Activated gamma-delta T cell treated with anti-CD3 and anti-CD28 coated beads, Interleukin-2, amount 50 U/mL, for 16 hours (primary cell): ENCODE measurements around the gene MATN1.
"Not testable (repeated sequence)": the region's sequence is repeated elsewhere in the genome, so short reads cannot be mapped to it uniquely, and the experiment has no call there.

Experiments used
- DNase-seq: peaks from one replicate; pipeline ENCODE4 v3.0.0-alpha.2; 2020; ENCODE audit warnings: low read depth

MATN1 gene

GRCh38 chr1:30696831-30697230, 26.6 kb downstream of the MATN1 start:
- no peak for DNase-seq

GRCh38 chr1:30695439-30695841, 27.9 kb downstream of the MATN1 start:
- DNase-seq: no peak

DNA sequence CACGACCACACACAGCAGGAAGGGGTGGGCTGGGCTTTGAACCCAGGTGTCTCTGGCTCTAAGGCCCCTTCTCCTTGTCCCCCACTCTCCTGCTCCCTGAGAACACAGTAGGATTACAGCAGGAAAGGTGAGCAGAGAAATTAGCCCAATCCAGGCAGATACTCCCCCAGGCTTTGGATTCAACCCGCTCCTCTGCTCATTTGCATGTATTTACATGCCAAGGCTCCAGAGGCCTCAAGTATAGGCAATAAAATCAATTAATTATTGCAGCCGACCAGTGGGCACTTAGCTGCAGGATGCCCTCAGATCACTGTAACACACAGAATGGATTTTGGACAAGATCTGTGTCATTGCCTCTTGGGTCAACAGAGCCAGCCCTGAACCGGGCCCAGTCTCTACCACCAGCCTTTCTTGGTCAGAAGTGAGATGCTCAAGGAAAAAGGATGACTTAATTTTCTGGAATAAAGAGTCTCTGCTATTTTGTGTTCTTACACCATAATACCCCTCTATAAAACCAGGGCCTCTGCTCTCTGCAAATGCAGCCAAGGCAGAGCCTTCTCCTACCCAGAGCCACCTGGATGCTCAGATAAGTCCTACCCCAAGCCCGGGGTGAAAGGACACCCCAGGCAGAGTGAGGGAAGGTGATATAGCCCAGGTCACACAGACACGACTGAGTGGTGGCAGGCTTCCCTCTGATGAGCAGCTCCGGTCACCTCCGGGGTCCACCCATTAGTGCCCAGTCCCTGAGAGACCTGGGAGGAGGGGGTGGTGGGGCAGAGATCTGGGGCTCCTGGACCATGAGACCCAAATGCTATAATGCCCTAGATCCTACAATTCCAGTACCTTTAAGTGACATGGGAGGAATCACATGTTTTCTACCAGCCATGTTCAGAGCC, 28.9 kb downstream of the MATN1 start:
- DNase-seq: no peak

DNA sequence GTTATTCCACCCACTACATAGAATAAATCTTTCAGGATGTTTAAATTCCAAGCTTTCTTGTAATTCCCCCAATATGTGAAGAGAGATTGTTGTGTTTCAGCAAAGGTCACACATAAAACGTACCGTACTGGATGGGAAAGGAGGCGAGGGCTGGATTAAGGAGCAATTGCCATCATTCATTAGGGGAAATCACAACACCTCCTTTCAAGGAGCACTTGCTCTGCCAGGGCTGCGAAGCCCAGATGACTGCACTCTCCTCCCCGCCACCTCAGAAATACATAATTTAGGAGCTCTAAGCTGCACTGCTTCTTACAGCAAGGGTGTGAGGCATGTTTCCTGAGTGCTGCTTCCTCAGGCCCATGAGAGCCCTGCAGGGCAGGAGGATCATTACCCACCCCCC, 29.6 kb downstream of the MATN1 start:
- DNase-seq: no peak

- DNase-seq: no peak
Observed at GRCh38 chr1:30693366-30693765, 30.0 kb downstream of the MATN1 start.

DNA sequence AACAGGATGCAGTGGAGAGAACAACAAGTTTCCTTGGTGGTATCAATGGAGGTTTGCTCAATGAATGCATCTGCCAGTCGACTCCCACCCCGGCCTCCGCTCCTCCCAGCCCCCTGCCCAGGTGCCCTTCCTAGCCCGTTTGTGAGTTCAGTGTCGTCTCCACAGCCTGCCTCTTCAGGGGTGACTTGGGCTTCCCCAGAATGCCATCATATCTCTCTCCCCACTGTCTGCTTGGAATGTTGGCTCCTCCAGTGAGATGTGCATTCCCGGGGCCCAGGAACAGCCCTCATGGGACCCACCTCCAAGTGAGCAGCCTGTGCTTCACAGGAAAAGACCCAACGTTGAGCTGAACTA, 30.5 kb downstream of the MATN1 start:
- no peak for DNase-seq

- DNase-seq: no peak
Observed at GRCh38 chr1:30692201-30692947, 31.0 kb downstream of the MATN1 start.

GRCh38 chr1:30691480-30691879, 31.9 kb downstream of the MATN1 start:
- no peak for DNase-seq

DNA sequence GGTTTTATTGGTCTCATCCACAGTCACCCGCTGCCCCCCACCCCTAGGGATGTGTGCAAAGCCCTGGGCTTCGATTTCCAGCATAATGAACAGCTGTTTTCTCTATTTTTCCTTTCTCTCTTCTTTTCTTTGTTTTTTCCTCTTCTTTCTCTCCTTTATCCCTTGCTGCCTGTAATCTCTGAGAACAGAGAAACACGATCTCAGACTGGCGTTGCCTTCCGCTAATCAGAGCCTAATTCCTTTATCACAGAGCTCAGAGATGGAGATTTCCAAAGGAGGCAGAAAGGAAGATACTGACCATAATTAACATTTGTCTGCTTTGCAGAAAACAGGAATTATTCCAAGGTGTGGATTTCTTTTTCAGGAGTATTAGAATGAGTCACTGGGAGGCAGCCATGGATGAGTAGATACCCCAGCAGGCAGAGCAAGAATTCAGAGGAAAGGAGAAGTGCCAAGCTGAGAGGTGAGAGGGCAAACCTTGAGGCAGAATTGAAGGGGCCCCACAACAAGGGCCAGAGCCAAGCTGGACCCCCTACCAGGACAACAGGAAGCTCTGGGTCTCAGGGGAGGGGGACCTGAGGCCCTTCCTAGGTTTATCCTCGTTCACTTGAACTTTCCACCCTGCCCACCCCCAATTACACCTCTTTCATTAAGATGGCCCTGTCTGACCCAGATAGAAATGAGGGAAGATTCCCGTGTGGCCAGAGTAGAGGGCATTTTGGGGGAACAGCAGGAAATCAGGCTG, 33.3 kb downstream of the MATN1 start:
- DNase-seq: no peak

- no peak for DNase-seq
Observed at GRCh38 chr1:30688920-30689794, 34.2 kb downstream of the MATN1 start.

GRCh38 chr1:30688516-30688915, 34.9 kb downstream of the MATN1 start:
- not testable (repeated sequence) for DNase-seq

DNA sequence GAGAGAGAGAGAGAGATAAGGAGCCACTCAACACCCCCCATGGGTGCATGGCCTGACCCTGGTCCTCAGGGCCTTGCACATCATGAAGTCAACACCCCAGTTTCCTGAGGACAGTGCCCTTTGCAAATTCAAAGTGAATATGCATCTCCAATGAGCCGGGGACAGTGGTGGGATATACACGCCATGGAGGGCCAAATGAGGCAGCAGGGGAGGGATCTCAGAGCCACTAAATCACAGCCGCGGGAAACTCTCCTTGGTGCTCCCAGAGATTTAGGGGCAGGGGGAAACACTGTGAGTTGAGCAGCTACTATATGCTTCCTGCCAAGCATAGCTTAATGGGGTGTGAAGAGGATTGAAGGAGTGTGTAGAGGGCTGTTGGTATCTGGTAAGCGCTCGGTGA, 35.5 kb downstream of the MATN1 start:
- DNase-seq: no peak

DNA sequence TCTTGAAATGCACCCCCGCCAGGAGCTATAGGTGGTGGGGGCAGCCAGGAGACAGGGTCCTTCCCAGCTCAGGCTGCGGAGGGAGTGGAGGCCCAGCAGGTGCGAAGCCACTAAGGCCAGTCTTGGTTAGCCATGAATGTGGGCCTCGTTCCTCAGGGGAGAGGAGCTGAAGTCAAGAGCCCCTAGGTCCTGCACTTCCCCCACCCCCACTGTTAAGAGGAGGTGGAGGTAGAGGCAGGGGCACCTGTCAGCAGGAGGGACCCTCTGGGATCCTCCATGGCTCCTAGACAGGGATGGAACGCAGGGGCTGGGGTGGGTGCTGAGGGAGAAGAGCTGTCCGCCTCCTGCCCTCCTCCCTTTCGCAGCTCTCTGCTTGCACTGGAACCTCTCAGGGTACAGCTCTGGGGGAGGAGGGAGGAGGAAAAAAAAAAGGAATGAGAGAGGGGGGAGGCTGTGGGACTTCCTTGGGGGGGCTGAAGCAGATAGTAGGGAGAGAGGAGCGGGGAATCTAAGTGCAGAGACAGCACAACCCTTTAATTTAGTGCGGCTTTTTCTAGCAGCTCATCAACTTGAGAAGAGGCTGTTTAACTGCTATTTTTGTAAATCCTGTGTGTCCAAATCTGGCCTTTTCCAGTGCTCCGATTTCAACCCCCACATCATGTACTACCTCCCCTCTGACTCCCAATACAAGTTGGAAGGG, 37.0 kb downstream of the MATN1 start:
- DNase-seq: no peak

DNA sequence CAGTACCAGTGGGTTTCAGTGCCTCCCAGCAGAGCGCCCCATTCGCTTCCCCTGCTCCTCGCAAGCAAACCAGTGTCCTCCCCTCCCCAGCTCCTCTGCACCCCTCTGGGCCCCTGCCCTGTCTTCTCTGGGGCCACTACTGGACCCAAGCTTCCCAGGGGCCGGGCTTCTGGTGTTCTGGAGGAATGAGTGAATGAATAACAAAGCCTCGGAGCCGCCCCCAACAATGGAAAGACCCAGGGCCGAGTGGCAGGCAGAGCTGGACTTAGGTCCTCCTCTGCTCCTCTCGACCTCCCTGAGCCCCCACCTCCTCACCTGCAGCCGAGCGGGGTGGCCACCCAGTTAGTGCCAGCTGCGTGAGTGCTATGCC, 37.6 kb downstream of the MATN1 start:
- DNase-seq: no peak

DNA sequence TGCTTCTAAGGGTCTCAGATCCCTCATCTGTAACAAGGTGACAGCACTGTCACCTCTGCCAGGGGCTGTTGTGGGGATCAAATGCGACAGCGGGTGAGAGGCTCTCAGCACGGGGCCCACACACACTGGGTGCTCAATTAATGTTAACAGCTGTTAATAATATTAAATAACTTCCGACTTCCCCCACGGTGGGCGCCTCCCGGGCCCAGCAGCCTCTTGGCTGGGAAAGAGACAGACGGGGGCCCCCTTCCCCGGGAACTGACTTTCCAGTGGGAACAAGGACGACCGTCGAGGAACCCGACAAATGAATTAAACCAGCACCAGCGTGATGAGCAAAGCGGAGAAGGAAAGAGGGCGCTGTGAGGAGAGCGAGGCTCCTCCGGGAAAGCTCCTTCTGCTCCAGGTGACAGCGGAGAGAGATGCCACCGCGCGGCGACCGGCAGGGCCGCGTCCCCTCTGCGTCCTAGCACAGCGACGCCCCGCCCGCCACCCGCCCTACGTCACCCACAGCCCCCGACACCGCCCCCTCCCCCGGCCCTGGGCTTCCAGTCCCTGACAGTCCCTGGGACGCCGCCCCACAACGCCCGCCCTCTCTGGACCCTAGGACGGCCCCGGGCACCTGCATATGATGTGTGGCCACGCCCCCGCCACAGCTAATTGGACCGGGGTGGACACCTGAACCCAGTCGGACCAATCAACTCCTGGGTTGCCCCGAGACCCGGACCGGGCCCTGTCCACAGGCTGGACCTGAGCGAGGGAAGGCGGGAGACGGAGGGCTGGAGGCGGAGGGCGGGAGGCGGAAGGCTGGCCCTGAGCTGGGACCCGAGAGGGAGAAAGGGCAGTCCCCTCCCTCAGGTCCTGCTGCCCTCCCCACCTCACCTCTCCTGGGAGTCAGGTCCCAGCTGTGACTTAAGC, 38.2 kb downstream of the MATN1 start:
- DNase-seq: no peak

DNA sequence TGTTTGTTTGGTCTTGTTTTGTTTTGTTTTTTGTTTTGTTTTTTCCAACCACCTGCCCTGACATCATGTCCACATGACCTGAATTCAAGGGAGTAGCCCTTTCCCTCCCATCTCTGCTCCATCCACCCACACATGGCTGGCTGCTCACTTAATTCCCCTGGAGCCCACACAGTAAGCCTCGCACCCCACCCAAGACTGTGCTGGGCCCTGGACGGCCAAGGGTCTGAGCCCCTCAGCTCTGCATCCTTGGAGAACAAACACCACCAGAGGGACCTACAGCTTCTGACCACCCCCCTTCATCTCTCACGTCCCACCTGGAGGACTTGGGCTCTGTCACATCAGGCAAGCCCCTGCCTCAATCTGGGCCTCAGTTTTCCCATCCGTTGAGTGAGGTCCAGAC, 39.1 kb downstream of the MATN1 start:
- no peak for DNase-seq

- DNase-seq: no peak
Observed at GRCh38 chr1:30683699-30684098, 39.7 kb downstream of the MATN1 start.

DNA sequence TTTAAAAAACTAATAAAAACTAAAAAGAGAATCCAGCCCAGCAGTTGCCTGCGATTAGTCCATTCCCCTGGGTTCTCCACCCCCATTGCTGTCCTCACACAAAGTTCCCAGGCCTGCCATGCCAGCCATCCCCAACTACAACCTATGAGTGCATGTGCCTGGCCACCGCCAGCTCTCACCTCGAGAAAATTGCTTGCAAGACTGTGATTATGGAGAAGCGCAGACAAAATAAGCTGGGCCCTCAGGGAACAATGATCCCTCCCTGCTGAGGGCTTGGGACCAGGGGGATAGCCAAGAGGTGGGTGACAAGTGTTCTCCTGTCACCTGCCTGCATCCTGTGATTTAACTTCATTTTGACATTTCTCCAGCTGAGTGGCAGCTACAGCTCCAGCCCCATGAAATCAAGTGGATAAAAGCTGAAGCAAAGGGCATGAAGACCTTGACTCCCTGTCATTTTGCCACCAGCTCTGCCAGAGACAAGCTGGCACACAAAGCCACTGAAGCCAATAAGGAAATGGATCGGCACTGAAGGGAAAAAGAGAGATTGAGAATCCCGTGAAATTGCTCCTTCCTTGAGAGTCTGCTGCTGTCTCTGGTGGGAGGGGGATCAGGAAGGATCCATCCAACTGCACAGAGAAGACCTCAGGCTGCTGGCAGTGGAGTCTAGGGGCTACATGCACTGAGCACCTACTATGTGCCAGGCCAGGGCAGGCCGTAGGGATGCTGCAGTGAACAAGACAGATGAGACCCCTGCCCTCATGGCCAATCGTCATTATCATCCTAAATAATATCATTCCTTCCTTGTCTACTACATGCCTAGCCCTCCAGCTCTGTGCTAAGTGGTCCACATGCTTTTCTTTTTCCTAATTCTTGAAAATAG, 40.7 kb downstream of the MATN1 start:
- DNase-seq: no peak

- DNase-seq: no peak
Observed at GRCh38 chr1:30681782-30682181, 41.6 kb downstream of the MATN1 start.
